Measurements from ENCODE around the gene CDK14.

CDK14 gene

GRCh38 chr7:91089382-91089963, 493.4 kb downstream of the CDK14 start:
- DNase-seq, result no peak
- Histone ChIP-seq H3K4me3 (ENCODE audit: insufficient read depth, low read depth, low read length, poor library complexity, severe bottlenecking) (no peak overlapping the region), H3K36me3 (ENCODE audit: control insufficient read depth, insufficient read depth, low read length) (no peaks in the 10 kb centered on the region), H3K9me3 (ENCODE audit: control insufficient read depth, low read length) (no peaks in the 10 kb centered on the region), H3K27me3 (replicated peaks; ENCODE audit: control insufficient read depth, insufficient read depth, low read length, poor library complexity, severe bottlenecking) (no peaks in the 10 kb centered on the region), H3K4me1 (ENCODE audit: control insufficient read depth, insufficient read depth, low read length, poor library complexity, severe bottlenecking) (no peaks in the 10 kb centered on the region), H3K27ac (ENCODE audit: insufficient read depth, low read length, poor library complexity, severe bottlenecking) (no peak overlapping the region)

GRCh38 chr7:91090684-91091083, 494.6 kb downstream of the CDK14 start:
- no peaks in the 10 kb centered on the region for H3K9me3 ChIP-seq (ENCODE audit: control insufficient read depth, low read length)
- H3K27ac ChIP-seq (ENCODE audit: insufficient read depth, low read length, poor library complexity, severe bottlenecking), result no peak overlapping the region
- no peaks in the 10 kb centered on the region for H3K27me3 ChIP-seq (replicated peaks; ENCODE audit: control insufficient read depth, insufficient read depth, low read length, poor library complexity, severe bottlenecking)
- H3K4me3 ChIP-seq (ENCODE audit: insufficient read depth, low read depth, low read length, poor library complexity, severe bottlenecking), result no peak overlapping the region
- H3K36me3 ChIP-seq (ENCODE audit: control insufficient read depth, insufficient read depth, low read length), result no peaks in the 10 kb centered on the region
- no peaks in the 10 kb centered on the region for H3K4me1 ChIP-seq (ENCODE audit: control insufficient read depth, insufficient read depth, low read length, poor library complexity, severe bottlenecking)
- no peak for DNase-seq

GRCh38 chr7:91091631-91092030, 495.5 kb downstream of the CDK14 start:
- Histone ChIP-seq H3K4me3 (ENCODE audit: insufficient read depth, low read depth, low read length, poor library complexity, severe bottlenecking) (no peak overlapping the region), H3K9me3 (ENCODE audit: control insufficient read depth, low read length) (no peaks in the 10 kb centered on the region)
- DNase-seq, result no peak

GRCh38 chr7:91093181-91093580, 497.1 kb downstream of the CDK14 start:
- Histone ChIP-seq H3K9me3 (ENCODE audit: control insufficient read depth, low read length) (no peaks in the 10 kb centered on the region), H3K4me1 (ENCODE audit: control insufficient read depth, insufficient read depth, low read length, poor library complexity, severe bottlenecking) (no peaks in the 10 kb centered on the region), H3K27ac (ENCODE audit: insufficient read depth, low read length, poor library complexity, severe bottlenecking) (no peak overlapping the region), H3K4me3 (ENCODE audit: insufficient read depth, low read depth, low read length, poor library complexity, severe bottlenecking) (no peak overlapping the region), H3K27me3 (replicated peaks; ENCODE audit: control insufficient read depth, insufficient read depth, low read length, poor library complexity, severe bottlenecking) (no peaks in the 10 kb centered on the region), H3K36me3 (ENCODE audit: control insufficient read depth, insufficient read depth, low read length) (no peaks in the 10 kb centered on the region)
- no peak for DNase-seq

More at GRCh38 chr7:91091631-91092030, 495.5 kb downstream of the CDK14 start:
- H3K27ac ChIP-seq (ENCODE audit: insufficient read depth, low read length, poor library complexity, severe bottlenecking), result no peak overlapping the region
- no peaks in the 10 kb centered on the region for H3K4me1 ChIP-seq (ENCODE audit: control insufficient read depth, insufficient read depth, low read length, poor library complexity, severe bottlenecking)
- no peaks in the 10 kb centered on the region for H3K27me3 ChIP-seq (replicated peaks; ENCODE audit: control insufficient read depth, insufficient read depth, low read length, poor library complexity, severe bottlenecking)
- no peaks in the 10 kb centered on the region for H3K36me3 ChIP-seq (ENCODE audit: control insufficient read depth, insufficient read depth, low read length)

- DNase-seq, result no peak
- Histone ChIP-seq H3K9me3 (ENCODE audit: control insufficient read depth, low read length) (no peaks in the 10 kb centered on the region), H3K4me1 (ENCODE audit: control insufficient read depth, insufficient read depth, low read length, poor library complexity, severe bottlenecking) (no peaks in the 10 kb centered on the region), H3K4me3 (ENCODE audit: insufficient read depth, low read depth, low read length, poor library complexity, severe bottlenecking) (no peak overlapping the region), H3K27ac (ENCODE audit: insufficient read depth, low read length, poor library complexity, severe bottlenecking) (no peak overlapping the region), H3K27me3 (replicated peaks; ENCODE audit: control insufficient read depth, insufficient read depth, low read length, poor library complexity, severe bottlenecking) (no peaks in the 10 kb centered on the region), H3K36me3 (ENCODE audit: control insufficient read depth, insufficient read depth, low read length) (no peaks in the 10 kb centered on the region)
Measured at GRCh38 chr7:91098566-91098965, 502.4 kb downstream of the CDK14 start.

GRCh38 chr7:91103363-91103762, 507.2 kb downstream of the CDK14 start:
- H3K9me3 ChIP-seq (ENCODE audit: control insufficient read depth, low read length), result no peaks in the 10 kb centered on the region
- H3K36me3 ChIP-seq (ENCODE audit: control insufficient read depth, insufficient read depth, low read length), result no peaks in the 10 kb centered on the region
- no peak for DNase-seq
- no peaks in the 10 kb centered on the region for H3K27me3 ChIP-seq (replicated peaks; ENCODE audit: control insufficient read depth, insufficient read depth, low read length, poor library complexity, severe bottlenecking)
- H3K27ac ChIP-seq (ENCODE audit: insufficient read depth, low read length, poor library complexity, severe bottlenecking), result no peak overlapping the region
- no peaks in the 10 kb centered on the region for H3K4me1 ChIP-seq (ENCODE audit: control insufficient read depth, insufficient read depth, low read length, poor library complexity, severe bottlenecking)
- H3K4me3 ChIP-seq (ENCODE audit: insufficient read depth, low read depth, low read length, poor library complexity, severe bottlenecking), result no peak overlapping the region

- H3K27me3 ChIP-seq (replicated peaks; ENCODE audit: control insufficient read depth, insufficient read depth, low read length, poor library complexity, severe bottlenecking), result no peaks in the 10 kb centered on the region
- no peak overlapping the region for H3K4me3 ChIP-seq (ENCODE audit: insufficient read depth, low read depth, low read length, poor library complexity, severe bottlenecking)
- H3K4me1 ChIP-seq (ENCODE audit: control insufficient read depth, insufficient read depth, low read length, poor library complexity, severe bottlenecking), result no peaks in the 10 kb centered on the region
- H3K27ac ChIP-seq (ENCODE audit: insufficient read depth, low read length, poor library complexity, severe bottlenecking), result no peak overlapping the region
- no peaks in the 10 kb centered on the region for H3K36me3 ChIP-seq (ENCODE audit: control insufficient read depth, insufficient read depth, low read length)
- no peaks in the 10 kb centered on the region for H3K9me3 ChIP-seq (ENCODE audit: control insufficient read depth, low read length)
- DNase-seq, result no peak
Measured at GRCh38 chr7:91107460-91107859, 511.3 kb downstream of the CDK14 start.

- Histone ChIP-seq H3K4me1 (ENCODE audit: control insufficient read depth, insufficient read depth, low read length, poor library complexity, severe bottlenecking) (no peaks in the 10 kb centered on the region), H3K27me3 (replicated peaks; ENCODE audit: control insufficient read depth, insufficient read depth, low read length, poor library complexity, severe bottlenecking) (no peaks in the 10 kb centered on the region), H3K9me3 (ENCODE audit: control insufficient read depth, low read length) (no peaks in the 10 kb centered on the region), H3K4me3 (ENCODE audit: insufficient read depth, low read depth, low read length, poor library complexity, severe bottlenecking) (no peak overlapping the region), H3K27ac (ENCODE audit: insufficient read depth, low read length, poor library complexity, severe bottlenecking) (no peak overlapping the region), H3K36me3 (ENCODE audit: control insufficient read depth, insufficient read depth, low read length) (no peaks in the 10 kb centered on the region)
- no peak for DNase-seq
Measured at GRCh38 chr7:91109200-91109599, 513.1 kb downstream of the CDK14 start.

- H3K27ac ChIP-seq (ENCODE audit: insufficient read depth, low read length, poor library complexity, severe bottlenecking), result no peak overlapping the region
- DNase-seq, result no peak
- H3K27me3 ChIP-seq (replicated peaks; ENCODE audit: control insufficient read depth, insufficient read depth, low read length, poor library complexity, severe bottlenecking), result no peaks in the 10 kb centered on the region
- H3K4me3 ChIP-seq (ENCODE audit: insufficient read depth, low read depth, low read length, poor library complexity, severe bottlenecking), result no peak overlapping the region
- no peaks in the 10 kb centered on the region for H3K4me1 ChIP-seq (ENCODE audit: control insufficient read depth, insufficient read depth, low read length, poor library complexity, severe bottlenecking)
- H3K9me3 ChIP-seq (ENCODE audit: control insufficient read depth, low read length), result no peaks in the 10 kb centered on the region
- no peaks in the 10 kb centered on the region for H3K36me3 ChIP-seq (ENCODE audit: control insufficient read depth, insufficient read depth, low read length)
Measured at GRCh38 chr7:91112902-91113341, 516.8 kb downstream of the CDK14 start.

GRCh38 chr7:91114232-91114631, 518.1 kb downstream of the CDK14 start:
- H3K36me3 ChIP-seq (ENCODE audit: control insufficient read depth, insufficient read depth, low read length), result no peaks in the 10 kb centered on the region
- H3K9me3 ChIP-seq (ENCODE audit: control insufficient read depth, low read length), result no peaks in the 10 kb centered on the region
- H3K27ac ChIP-seq (ENCODE audit: insufficient read depth, low read length, poor library complexity, severe bottlenecking), result no peak overlapping the region
- H3K27me3 ChIP-seq (replicated peaks; ENCODE audit: control insufficient read depth, insufficient read depth, low read length, poor library complexity, severe bottlenecking), result no peaks in the 10 kb centered on the region
- H3K4me1 ChIP-seq (ENCODE audit: control insufficient read depth, insufficient read depth, low read length, poor library complexity, severe bottlenecking), result no peaks in the 10 kb centered on the region
- no peak for DNase-seq
- no peak overlapping the region for H3K4me3 ChIP-seq (ENCODE audit: insufficient read depth, low read depth, low read length, poor library complexity, severe bottlenecking)
